Transverse colon (tissue), 4 donors: Measurements from ENCODE around the gene MAPKBP1. TPM values are rescaled to one million over a fixed set of nuclear protein-coding genes. Genes with fewer than 3 reads are reported as not detected.

ENCODE experiments used
- DNase-seq: peaks from one replicate; pipeline ENCODE4 v3.0.0-alpha.2; 2019
- H3K27ac ChIP-seq, 4 donors: fragments of 200-600 bp; sonication (generic); 2 replicates each; pipeline ENCODE4 v1.5.1; 2016 to 2018; ENCODE audit warnings: inconsistent platforms in 4 of 4
- H3K27me3 ChIP-seq: fragments of 200-600 bp; sonication (generic); 2 replicates; pipeline ENCODE4 v1.5.1; 2017; ENCODE audit warnings: inconsistent platforms
- H3K36me3 ChIP-seq, 4 donors: fragments of 200-600 bp; sonication (generic); 2 replicates each; pipeline ENCODE4 v1.5.1; 2017 to 2019; ENCODE audit warnings: inconsistent platforms in 4 of 4
- H3K4me1 ChIP-seq, 4 donors: fragments of 200-600 bp; sonication (generic); 2 replicates each; pipeline ENCODE4 v1.5.1; 2017 to 2020; ENCODE audit warnings: inconsistent platforms in 4 of 4
- H3K4me3 ChIP-seq, 4 donors: fragments of 200-600 bp; sonication (generic); 1 replicate in 1 of 4; 2 replicates in 3 of 4; pipeline versions ENCODE4 v1.5.1 to v1.6.1; 2017 to 2019; ENCODE audit warnings: inconsistent platforms in 4 of 4
- H3K9me3 ChIP-seq, 2 donors: fragments of 200-600 bp; sonication (generic); 2 replicates each; pipeline ENCODE4 v1.5.1; 2017 to 2019; ENCODE audit warnings: inconsistent platforms in 2 of 2
- CTCF ChIP-seq, 5 experiments: fragments of 200-600 bp in 3 of 5; fragments of 450-650 bp in 2 of 5; sonication (generic) in 3 of 5; IDR thresholded peaks; 1 replicate in 2 of 5; 2 replicates in 3 of 5; pipeline ENCODE4 v1.5.1; 2016 to 2017; ENCODE audit warnings: antibody characterized with exemption in 5 of 5, inconsistent platforms in 3 of 5, mild to moderate bottlenecking in 2 of 5, moderate library complexity in 1 of 5
- EP300 ChIP-seq: sonication (generic); formaldehyde crosslinking; IDR thresholded peaks from one replicate; pipeline ENCODE4 v1.6.1; 2017; ENCODE audit warnings: antibody characterized with exemption, low read depth
- POLR2A ChIP-seq: fragments of 450-650 bp; IDR thresholded peaks from one replicate; pipeline ENCODE4 v1.6.1; 2016; ENCODE audit warnings: antibody characterized with exemption, mild to moderate bottlenecking, moderate library complexity
- POLR2AphosphoS5 ChIP-seq, 3 donors: sonication (generic); formaldehyde crosslinking; IDR thresholded peaks; one replicate each; pipeline ENCODE4 v1.6.1; 2016; ENCODE audit warnings: antibody characterized with exemption in 3 of 3
- WGBS, 2 donors: methylation state at CpG; one replicate each; pipeline ENCODE4 v1.1.5; 2018; ENCODE audit warnings: low coverage in 1 of 2; 5-methylcytosine and 5-hydroxymethylcytosine counted together
- in situ Hi-C, 4 donors: fragments of 200-750 bp; cut with MboI; loops; one replicate each; pipeline versions ENCODE4 v1.15.0 to v1.15.1; 2017; ENCODE audit warnings: low sequenced_read_pairs in 3 of 4, low pct_ligation_motif_present in 1 of 4, low pct_unique_long_range_greater_than_20kb in 1 of 4
- intact Hi-C: fragments of 100-400 bp; cut with DNase I; formaldehyde crosslinking; loops from one replicate; pipeline ENCODE4 v1.15.1; 2023; ENCODE audit warnings: low total_unique reads
- total RNA-seq, 4 donors: library from RNA; depleted of rRNA; stranded (reverse); fragments of >200 nt; gene quantifications; one replicate each; pipeline ENCODE4 v1.1.0, GENCODE V29; 2016

The MAPKBP1 gene
- total RNA-seq, 4 donors from 2014 or later: 16.0 to 36.4 (median 16.8) TPM

- Histone ChIP-seq H3K27ac (no peak overlapping the region), H3K27me3 (no peaks in the 10 kb centered on the region), H3K4me1 (no peaks in the 10 kb centered on the region), H3K9me3 (no peaks in the 10 kb centered on the region), H3K36me3 (peaks cover 0 to 22% (median 7%) of the 10 kb centered on the region in 4 donors), H3K4me3 (no peak overlapping the region)
- TF ChIP-seq POLR2A (no peak), CTCF (IDR thresholded peaks at IDR 0.05) (no peak), EP300 (no peak), POLR2AphosphoS5 (IDR thresholded peaks at IDR 0.05) (no peak)
- no peak for DNase-seq
- in situ Hi-C loops: loop anchor here in 2 of 4 donors (25.0 kb wide), 1 partner anchor 210 kb away; no protein-coding TSS in a partner anchor
- intact Hi-C loops: no loop called here
- 83% methylated on average over 4 of the region's 4 CpGs; no CpG with 5 or more reads in 1 of the 2 donors for WGBS, 2 donors
Observed at GRCh38 chr15:41821831-41822230, 47.5 kb downstream of the MAPKBP1 start.

GRCh38 chr15:41822471-41822870 lies 48.2 kb downstream of the MAPKBP1 start:
- H3K4me3 ChIP-seq: no peak overlapping the region
- in situ Hi-C loops (loop anchor here in 2 of 4 donors (25.0 kb wide), 1 partner anchor 210 kb away; no protein-coding TSS in a partner anchor), intact Hi-C loops (no loop called here)
- H3K9me3 ChIP-seq: no peaks in the 10 kb centered on the region
- WGBS, 2 donors: 93% methylated on average over 6 of the region's 6 CpGs; no CpG with 5 or more reads in 1 of the 2 donors
- H3K27me3 ChIP-seq: no peaks in the 10 kb centered on the region
- DNase-seq: no peak
- H3K36me3 ChIP-seq: peaks cover 0 to 15% (median 4%) of the 10 kb centered on the region in 4 donors
- H3K27ac ChIP-seq: no peak overlapping the region
- TF ChIP-seq EP300 (no peak), CTCF (IDR thresholded peaks at IDR 0.05) (no peak), POLR2A (no peak), POLR2AphosphoS5 (IDR thresholded peaks at IDR 0.05) (no peak)
- peaks cover 3 to 4% (median 4%) of the 10 kb centered on the region in 4 donors for H3K4me1 ChIP-seq

- in situ Hi-C loops (loop anchor here in 2 of 4 donors (25.0 kb wide), 1 partner anchor 211 kb away; no protein-coding TSS in a partner anchor), intact Hi-C loops (no loop called here)
- TF ChIP-seq POLR2A: no peak
- no peak for TF ChIP-seq CTCF (IDR thresholded peaks at IDR 0.05)
- no peak for TF ChIP-seq POLR2AphosphoS5 (IDR thresholded peaks at IDR 0.05)
- no peak for TF ChIP-seq EP300
- Histone ChIP-seq H3K4me3 (no peak overlapping the region), H3K27me3 (no peaks in the 10 kb centered on the region), H3K36me3 (peaks cover 0 to 10% (median 1%) of the 10 kb centered on the region in 4 donors), H3K4me1 (peaks cover 5 to 7% (median 5%) of the 10 kb centered on the region in 4 donors), H3K9me3 (no peaks in the 10 kb centered on the region), H3K27ac (no peak overlapping the region)
- DNase-seq: no peak
- WGBS, 2 donors: 88% methylated on average over 6 of the region's 6 CpGs; no CpG with 5 or more reads in 1 of the 2 donors
Observed at GRCh38 chr15:41822957-41823356, 48.7 kb downstream of the MAPKBP1 start.

GRCh38 chr15:41823502-41823901 lies 49.2 kb downstream of the MAPKBP1 start:
- WGBS, 2 donors: 96% methylated on average over 9 of the region's 11 CpGs; no CpG with 5 or more reads in 1 of the 2 donors
- TF ChIP-seq CTCF (IDR thresholded peaks at IDR 0.05): no peak
- TF ChIP-seq POLR2AphosphoS5 (IDR thresholded peaks at IDR 0.05): no peak
- no peak for TF ChIP-seq EP300
- no peak for TF ChIP-seq POLR2A

More at GRCh38 chr15:41823502-41823901, 49.2 kb downstream of the MAPKBP1 start:
- in situ Hi-C loops (loop anchor here in 2 of 4 donors (25.0 kb wide), 1 partner anchor 211 kb away; no protein-coding TSS in a partner anchor), intact Hi-C loops (no loop called here)
- Histone ChIP-seq H3K4me3 (no peak overlapping the region), H3K9me3 (no peaks in the 10 kb centered on the region), H3K36me3 (peaks cover 0 to 7% (median 0%) of the 10 kb centered on the region in 4 donors), H3K27ac (no peak overlapping the region), H3K4me1 (peaks cover 5 to 9% (median 7%) of the 10 kb centered on the region in 4 donors), H3K27me3 (no peaks in the 10 kb centered on the region)
- DNase-seq: no peak
